Neural cell (in vitro differentiated cells): ENCODE measurements around the gene OXSR1. TPM values are rescaled to one million over a fixed set of nuclear protein-coding genes. Genes with fewer than 3 reads are reported as not detected.

Experiments used
- H2AFZ ChIP-seq: fragments of 200-600, 300-800 bp; sonication (generic), shearing (Covaris generic); 2 replicates; pipeline ENCODE4 v1.6.0; 2014; ENCODE audit warnings: low read depth, mild to moderate bottlenecking, antibody characterized with exemption, low read length, moderate library complexity
- H3F3A ChIP-seq: fragments of 200-600 bp; shearing (Covaris generic); 2 replicates; pipeline ENCODE4 v1.6.1; 2016; ENCODE audit warnings: mild to moderate bottlenecking, moderate library complexity, mixed read lengths, antibody characterized with exemption, low read length; ENCODE audit not compliant: insufficient read depth, poor library complexity, severe bottlenecking
- H3K27ac ChIP-seq: fragments of 200-600, 300-800 bp; sonication (generic), shearing (Covaris generic); 2 replicates; pipeline ENCODE4 v1.5.1; 2014; ENCODE audit warnings: mild to moderate bottlenecking, low read length, moderate library complexity
- H3K27me3 ChIP-seq: fragments of 300-800, 200-600 bp; sonication (generic), shearing (Covaris generic); 2 replicates; pipeline ENCODE4 v1.6.0; 2014; ENCODE audit warnings: mild to moderate bottlenecking, low read depth, low read length, moderate library complexity; ENCODE audit not compliant: insufficient read depth
- H3K36me3 ChIP-seq: fragments of 300-800, 200-600 bp; sonication (generic), shearing (Covaris generic); 2 replicates; pipeline ENCODE4 v1.5.1; 2014; ENCODE audit warnings: mild to moderate bottlenecking, antibody characterized with exemption, low read length, moderate library complexity; ENCODE audit not compliant: insufficient read depth
- H3K4me2 ChIP-seq: fragments of 300-800, 200-600 bp; sonication (generic), shearing (Covaris generic); 2 replicates; pipeline ENCODE4 v1.6.0; 2014; ENCODE audit warnings: mild to moderate bottlenecking, low read length
- H3K4me3 ChIP-seq: fragments of 300-800, 200-600 bp; sonication (generic), shearing (Covaris generic); 2 replicates; pipeline ENCODE4 v1.5.1; 2014; ENCODE audit warnings: mild to moderate bottlenecking, low read length, moderate library complexity
- H3K79me2 ChIP-seq: fragments of 200-600 bp; shearing (Covaris generic); replicated peaks from 2 replicates; pipeline ENCODE4 v1.6.0; 2014; ENCODE audit warnings: mild to moderate bottlenecking, low read length, moderate library complexity; ENCODE audit not compliant: insufficient read depth
- H3K9ac ChIP-seq: fragments of 300-800, 200-600 bp; sonication (generic), shearing (Covaris generic); 2 replicates; pipeline ENCODE4 v1.6.1; 2016; ENCODE audit warnings: mild to moderate bottlenecking, low read length, mixed read lengths
- H3K9me2 ChIP-seq: fragments of 200-600 bp; shearing (Covaris generic); 2 replicates; pipeline ENCODE4 v1.6.1; 2016; ENCODE audit warnings: mild to moderate bottlenecking, low read length, mixed read lengths; ENCODE audit not compliant: insufficient read depth
- H3K9me3 ChIP-seq: fragments of 200-600, 300-800 bp; sonication (generic), shearing (Covaris generic); 2 replicates; pipeline ENCODE4 v1.6.1; 2016; ENCODE audit warnings: mild to moderate bottlenecking, mixed run types, low read length, moderate library complexity, mixed read lengths
- H4K20me1 ChIP-seq: fragments of 200-600 bp; shearing (Covaris generic); 2 replicates; pipeline ENCODE4 v1.6.1; 2016; ENCODE audit warnings: mild to moderate bottlenecking, mixed run types; ENCODE audit not compliant: insufficient read depth
- EP300 ChIP-seq: fragments of 450-650 bp; conservative IDR thresholded peaks from 2 replicates; pipeline ENCODE4 v1.6.1; 2014; ENCODE audit warnings: antibody characterized with exemption, mild to moderate bottlenecking, moderate library complexity; ENCODE audit not compliant: poor library complexity, severe bottlenecking
- EZH2 ChIP-seq: fragments of 200-600, 300-800 bp; shearing (Covaris generic), sonication (generic); IDR thresholded peaks from 2 replicates; pipeline ENCODE4 v1.6.1; 2014; ENCODE audit warnings: antibody characterized with exemption, low read length, borderline replicate concordance, mild to moderate bottlenecking; ENCODE audit not compliant: insufficient read depth, poor library complexity, severe bottlenecking
- MXI1 ChIP-seq: fragments of 450-650 bp; conservative IDR thresholded peaks from 2 replicates; pipeline ENCODE4 v1.6.1; 2014; ENCODE audit warnings: antibody characterized with exemption, mild to moderate bottlenecking; ENCODE audit not compliant: poor library complexity, severe bottlenecking
- POLR2AphosphoS5 ChIP-seq: IDR thresholded peaks from 2 replicates; pipeline ENCODE4 v1.6.1; 2012
- RAD21 ChIP-seq: fragments of 450-650 bp; conservative IDR thresholded peaks from 2 replicates; pipeline ENCODE4 v1.6.1; 2014; ENCODE audit warnings: antibody characterized with exemption, mild to moderate bottlenecking, moderate library complexity
- SMC3 ChIP-seq: fragments of 450-650 bp; conservative IDR thresholded peaks from 2 replicates; pipeline ENCODE4 v1.6.1; 2014; ENCODE audit warnings: antibody characterized with exemption, mild to moderate bottlenecking, moderate library complexity; ENCODE audit not compliant: poor library complexity
- TAF1 ChIP-seq: IDR thresholded peaks from 2 replicates; pipeline ENCODE4 v1.6.1; 2012; ENCODE audit warnings: low read depth
- polyA plus RNA-seq: library from polyadenylated mRNA; depleted of rRNA; stranded (reverse); fragments of >200 nt; gene quantifications from 2 replicates; pipeline ENCODE4 v1.2.3, GENCODE V29; 2014
- TF ChIP-seq, protein P1 (sequence below): IDR thresholded peaks from 2 replicates; pipeline ENCODE4 v1.6.1; 2012; ENCODE audit warnings: borderline replicate concordance
- TF ChIP-seq, protein P2 (sequence below): fragments of 450-650 bp; IDR thresholded peaks from 2 replicates; pipeline ENCODE4 v1.5.1; 2014; ENCODE audit warnings: antibody characterized with exemption, mild to moderate bottlenecking, moderate library complexity; ENCODE audit not compliant: poor library complexity, severe bottlenecking

Gene OXSR1
- polyA plus RNA-seq, 1 donor from 2014 or later, result 50.8 TPM

- Histone ChIP-seq H3K36me3 (no peaks in the 10 kb centered on the region), H3K9me3 (no peaks in the 10 kb centered on the region), H3K9ac (no peak overlapping the region), H3K4me3 (no peak overlapping the region), H3K9me2 (no peaks in the 10 kb centered on the region), H3K27me3 (no peaks in the 10 kb centered on the region), H3K4me2 (no peak overlapping the region), H3K79me2 (no peaks in the 10 kb centered on the region), H4K20me1 (no peaks in the 10 kb centered on the region), H2AFZ (no peak overlapping the region), H3F3A (no peaks in the 10 kb centered on the region), H3K27ac (no peak overlapping the region)
- TF ChIP-seq RAD21 (no peak), MXI1 (no peak), POLR2AphosphoS5 (no peak), TAF1 (no peak), SMC3 (no peak), EZH2 (no peak), EP300 (no peak)
- TF ChIP-seq, protein P1, sequence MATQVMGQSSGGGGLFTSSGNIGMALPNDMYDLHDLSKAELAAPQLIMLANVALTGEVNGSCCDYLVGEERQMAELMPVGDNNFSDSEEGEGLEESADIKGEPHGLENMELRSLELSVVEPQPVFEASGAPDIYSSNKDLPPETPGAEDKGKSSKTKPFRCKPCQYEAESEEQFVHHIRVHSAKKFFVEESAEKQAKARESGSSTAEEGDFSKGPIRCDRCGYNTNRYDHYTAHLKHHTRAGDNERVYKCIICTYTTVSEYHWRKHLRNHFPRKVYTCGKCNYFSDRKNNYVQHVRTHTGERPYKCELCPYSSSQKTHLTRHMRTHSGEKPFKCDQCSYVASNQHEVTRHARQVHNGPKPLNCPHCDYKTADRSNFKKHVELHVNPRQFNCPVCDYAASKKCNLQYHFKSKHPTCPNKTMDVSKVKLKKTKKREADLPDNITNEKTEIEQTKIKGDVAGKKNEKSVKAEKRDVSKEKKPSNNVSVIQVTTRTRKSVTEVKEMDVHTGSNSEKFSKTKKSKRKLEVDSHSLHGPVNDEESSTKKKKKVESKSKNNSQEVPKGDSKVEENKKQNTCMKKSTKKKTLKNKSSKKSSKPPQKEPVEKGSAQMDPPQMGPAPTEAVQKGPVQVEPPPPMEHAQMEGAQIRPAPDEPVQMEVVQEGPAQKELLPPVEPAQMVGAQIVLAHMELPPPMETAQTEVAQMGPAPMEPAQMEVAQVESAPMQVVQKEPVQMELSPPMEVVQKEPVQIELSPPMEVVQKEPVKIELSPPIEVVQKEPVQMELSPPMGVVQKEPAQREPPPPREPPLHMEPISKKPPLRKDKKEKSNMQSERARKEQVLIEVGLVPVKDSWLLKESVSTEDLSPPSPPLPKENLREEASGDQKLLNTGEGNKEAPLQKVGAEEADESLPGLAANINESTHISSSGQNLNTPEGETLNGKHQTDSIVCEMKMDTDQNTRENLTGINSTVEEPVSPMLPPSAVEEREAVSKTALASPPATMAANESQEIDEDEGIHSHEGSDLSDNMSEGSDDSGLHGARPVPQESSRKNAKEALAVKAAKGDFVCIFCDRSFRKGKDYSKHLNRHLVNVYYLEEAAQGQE, result no peak
- TF ChIP-seq, protein P2, sequence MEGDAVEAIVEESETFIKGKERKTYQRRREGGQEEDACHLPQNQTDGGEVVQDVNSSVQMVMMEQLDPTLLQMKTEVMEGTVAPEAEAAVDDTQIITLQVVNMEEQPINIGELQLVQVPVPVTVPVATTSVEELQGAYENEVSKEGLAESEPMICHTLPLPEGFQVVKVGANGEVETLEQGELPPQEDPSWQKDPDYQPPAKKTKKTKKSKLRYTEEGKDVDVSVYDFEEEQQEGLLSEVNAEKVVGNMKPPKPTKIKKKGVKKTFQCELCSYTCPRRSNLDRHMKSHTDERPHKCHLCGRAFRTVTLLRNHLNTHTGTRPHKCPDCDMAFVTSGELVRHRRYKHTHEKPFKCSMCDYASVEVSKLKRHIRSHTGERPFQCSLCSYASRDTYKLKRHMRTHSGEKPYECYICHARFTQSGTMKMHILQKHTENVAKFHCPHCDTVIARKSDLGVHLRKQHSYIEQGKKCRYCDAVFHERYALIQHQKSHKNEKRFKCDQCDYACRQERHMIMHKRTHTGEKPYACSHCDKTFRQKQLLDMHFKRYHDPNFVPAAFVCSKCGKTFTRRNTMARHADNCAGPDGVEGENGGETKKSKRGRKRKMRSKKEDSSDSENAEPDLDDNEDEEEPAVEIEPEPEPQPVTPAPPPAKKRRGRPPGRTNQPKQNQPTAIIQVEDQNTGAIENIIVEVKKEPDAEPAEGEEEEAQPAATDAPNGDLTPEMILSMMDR, result no peak
These were observed 40.1 kb downstream of the OXSR1 start for GRCh38 chr3:38205472-38205805.

GRCh38 chr3:38207254-38208003 is 42.1 kb downstream of the OXSR1 start:
- Histone ChIP-seq H3K9me2 (no peaks in the 10 kb centered on the region), H3K79me2 (no peaks in the 10 kb centered on the region), H3K36me3 (no peaks in the 10 kb centered on the region), H3K27ac (no peak overlapping the region), H4K20me1 (no peaks in the 10 kb centered on the region), H3K27me3 (no peaks in the 10 kb centered on the region), H3K4me2 (no peak overlapping the region), H3K9ac (no peak overlapping the region), H3K4me3 (no peak overlapping the region), H3F3A (no peaks in the 10 kb centered on the region), H3K9me3 (no peaks in the 10 kb centered on the region), H2AFZ (no peak overlapping the region)
- TF ChIP-seq SMC3, result no peak
- TF ChIP-seq, protein P1, result no peak
- TF ChIP-seq EZH2, result no peak
- TF ChIP-seq MXI1, result no peak
- no peak for TF ChIP-seq TAF1
- TF ChIP-seq POLR2AphosphoS5, result no peak
- TF ChIP-seq, protein P2, result no peak
- no peak for TF ChIP-seq RAD21
- no peak for TF ChIP-seq EP300
